Neural cell (in vitro differentiated cells): ENCODE results near the gene C1orf21.

ENCODE experiments used
- CTCF ChIP-seq: fragments of 450-650 bp; IDR thresholded peaks from 2 replicates; pipeline ENCODE4 v1.5.1; 2014; ENCODE audit warnings: antibody characterized with exemption, mild to moderate bottlenecking, moderate library complexity; ENCODE audit not compliant: poor library complexity, severe bottlenecking
- EP300 ChIP-seq: fragments of 450-650 bp; conservative IDR thresholded peaks from 2 replicates; pipeline ENCODE4 v1.6.1; 2014; ENCODE audit warnings: antibody characterized with exemption, mild to moderate bottlenecking, moderate library complexity; ENCODE audit not compliant: poor library complexity, severe bottlenecking
- EZH2 ChIP-seq: fragments of 200-600, 300-800 bp; shearing (Covaris generic), sonication (generic); IDR thresholded peaks from 2 replicates; pipeline ENCODE4 v1.6.1; 2014; ENCODE audit warnings: antibody characterized with exemption, low read length, borderline replicate concordance, mild to moderate bottlenecking; ENCODE audit not compliant: insufficient read depth, poor library complexity, severe bottlenecking
- POLR2AphosphoS5 ChIP-seq: IDR thresholded peaks from 2 replicates; pipeline ENCODE4 v1.6.1; 2012
- RAD21 ChIP-seq: fragments of 450-650 bp; conservative IDR thresholded peaks from 2 replicates; pipeline ENCODE4 v1.6.1; 2014; ENCODE audit warnings: antibody characterized with exemption, mild to moderate bottlenecking, moderate library complexity
- SMC3 ChIP-seq: fragments of 450-650 bp; conservative IDR thresholded peaks from 2 replicates; pipeline ENCODE4 v1.6.1; 2014; ENCODE audit warnings: antibody characterized with exemption, mild to moderate bottlenecking, moderate library complexity; ENCODE audit not compliant: poor library complexity

GRCh38 chr1:184497959-184498723 is 111.3 kb downstream of the C1orf21 start:
- no peak for TF ChIP-seq CTCF
- no peak for TF ChIP-seq RAD21
- TF ChIP-seq EZH2: no peak
- TF ChIP-seq POLR2AphosphoS5: no peak
- TF ChIP-seq SMC3: no peak
- no peak for TF ChIP-seq EP300
